HG02588 (cell line): ENCODE measurements around the gene ADD1.

Source experiments
- ATAC-seq: cut with Tn5 transposase; IDR thresholded peaks from one replicate; pipeline ENCODE4 v1.9.1; 2021; ENCODE audit warnings: mild to moderate bottlenecking, moderate library complexity; ENCODE audit not compliant: unreplicated experiment

ADD1 gene

GRCh38 chr4:2843263-2843940 is at the start of gene ADD1:
Gene ADD1, plus strand, starts transcription at chr4:2843844. Its CDS starts 32,072 bp downstream, at chr4:2875916.
- ATAC-seq = peak; percentile 84

DNA sequence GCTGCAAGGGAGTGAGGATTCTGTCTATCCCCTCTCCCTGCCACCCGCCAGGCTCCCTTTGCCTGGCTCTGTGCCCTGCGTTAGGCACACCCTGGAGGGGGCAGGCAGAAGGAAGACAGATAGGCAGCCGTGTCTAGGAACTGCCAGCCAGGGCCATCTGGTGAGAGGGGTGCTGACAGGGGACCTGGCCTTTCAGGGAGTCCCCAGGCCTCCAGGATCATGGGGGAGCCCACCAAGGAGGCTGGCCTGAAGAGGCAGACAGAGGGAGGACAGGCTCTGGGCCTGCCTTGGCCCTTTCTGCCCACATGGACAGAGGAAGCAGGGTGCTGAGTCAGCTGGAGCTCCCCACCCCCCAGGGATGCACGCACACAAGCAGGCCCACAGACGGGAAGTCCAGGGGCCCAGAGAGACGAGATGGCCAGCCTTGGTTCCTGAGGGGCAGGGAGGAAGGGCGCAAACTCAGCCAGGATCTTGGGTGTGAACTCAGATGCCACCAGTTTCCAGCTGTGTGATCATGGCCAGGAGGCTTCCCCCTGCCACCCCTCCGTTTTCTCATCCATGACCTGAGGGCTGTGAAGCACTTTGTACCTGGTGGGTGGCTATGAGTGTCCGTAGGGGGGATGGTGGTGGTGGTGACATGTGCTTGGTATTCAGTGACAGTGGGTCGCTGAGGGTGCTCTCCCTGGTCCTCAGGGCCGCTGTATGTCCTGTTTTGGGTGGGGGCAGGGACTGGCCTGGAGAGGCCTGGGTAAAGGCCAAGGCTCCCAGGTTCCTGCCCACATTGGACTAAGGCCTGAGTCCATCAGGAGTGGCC is 49.0 kb upstream of the ADD1 start:
- no peak for ATAC-seq

DNA sequence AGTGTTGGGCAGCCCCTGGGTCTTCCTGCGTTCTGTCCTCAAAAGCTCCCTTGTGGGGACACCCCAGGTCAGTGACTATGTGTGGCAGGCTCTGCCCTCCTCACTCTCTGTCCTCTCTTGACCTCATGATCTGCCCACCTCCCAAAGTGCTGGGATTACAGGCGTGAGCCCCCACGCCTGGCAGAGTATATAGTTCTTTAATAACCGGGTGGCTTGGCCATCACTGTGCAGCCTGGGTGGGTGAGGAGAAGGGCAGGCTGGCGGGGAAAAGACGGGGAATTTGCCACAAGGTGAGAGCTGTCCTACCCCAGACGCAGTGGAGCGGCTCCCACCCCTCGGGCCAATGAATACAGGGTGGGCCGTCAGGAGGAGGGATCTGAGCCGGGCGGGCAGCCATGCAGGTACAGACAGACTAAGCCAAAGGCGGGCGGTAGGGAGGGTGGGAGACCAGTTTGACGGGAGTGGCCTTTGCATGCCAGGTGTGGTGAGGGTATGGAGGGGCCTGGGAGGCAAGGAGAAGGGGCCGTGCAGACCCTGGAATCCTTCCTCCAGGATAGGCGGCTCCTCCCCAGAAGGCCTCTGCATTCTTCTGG is 48.2 kb upstream of the ADD1 start:
- ATAC-seq = no peak

- ATAC-seq = no peak
These were observed 47.5 kb upstream of the ADD1 start for GRCh38 chr4:2795893-2796848.

GRCh38 chr4:2796849-2797544 is 46.6 kb upstream of the ADD1 start:
- ATAC-seq = no peak

DNA sequence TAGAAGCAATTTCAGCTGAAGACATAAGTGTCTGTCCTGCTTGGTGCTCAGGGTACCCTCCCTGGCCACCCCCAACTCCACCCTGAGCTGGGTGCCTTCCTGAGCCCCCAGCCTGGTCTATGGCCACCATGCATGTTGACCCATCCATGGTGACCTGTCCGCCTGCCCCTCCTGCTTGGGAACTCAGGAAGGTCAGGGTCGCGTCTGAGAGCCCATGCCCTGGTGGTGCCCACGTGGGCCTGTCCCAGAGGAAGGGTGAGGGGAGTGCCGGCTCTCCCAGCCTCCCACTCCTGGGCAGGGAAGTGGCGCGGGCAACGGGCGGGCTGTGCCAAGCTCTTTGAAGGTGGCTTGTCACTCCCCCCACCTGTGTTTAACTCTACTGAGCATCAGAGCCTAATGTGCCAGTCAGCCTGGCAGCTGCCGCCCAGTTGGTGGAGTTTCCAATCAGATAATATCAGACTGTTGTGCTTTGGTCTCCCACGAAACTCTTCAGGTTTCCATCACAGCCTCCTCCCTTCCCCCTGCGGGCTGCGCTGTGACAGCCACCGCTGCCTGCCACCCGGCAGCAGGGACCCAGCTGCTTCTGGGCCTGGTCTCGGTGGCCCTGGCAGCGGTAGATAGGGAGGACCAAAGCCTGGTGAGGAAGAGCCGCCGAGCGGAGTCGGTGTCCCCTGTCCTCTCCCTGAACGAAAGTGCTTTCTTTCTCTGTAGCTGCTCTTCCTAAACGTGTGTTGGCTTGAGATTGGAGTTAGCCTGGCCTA is 45.9 kb upstream of the ADD1 start:
- no peak for ATAC-seq

DNA sequence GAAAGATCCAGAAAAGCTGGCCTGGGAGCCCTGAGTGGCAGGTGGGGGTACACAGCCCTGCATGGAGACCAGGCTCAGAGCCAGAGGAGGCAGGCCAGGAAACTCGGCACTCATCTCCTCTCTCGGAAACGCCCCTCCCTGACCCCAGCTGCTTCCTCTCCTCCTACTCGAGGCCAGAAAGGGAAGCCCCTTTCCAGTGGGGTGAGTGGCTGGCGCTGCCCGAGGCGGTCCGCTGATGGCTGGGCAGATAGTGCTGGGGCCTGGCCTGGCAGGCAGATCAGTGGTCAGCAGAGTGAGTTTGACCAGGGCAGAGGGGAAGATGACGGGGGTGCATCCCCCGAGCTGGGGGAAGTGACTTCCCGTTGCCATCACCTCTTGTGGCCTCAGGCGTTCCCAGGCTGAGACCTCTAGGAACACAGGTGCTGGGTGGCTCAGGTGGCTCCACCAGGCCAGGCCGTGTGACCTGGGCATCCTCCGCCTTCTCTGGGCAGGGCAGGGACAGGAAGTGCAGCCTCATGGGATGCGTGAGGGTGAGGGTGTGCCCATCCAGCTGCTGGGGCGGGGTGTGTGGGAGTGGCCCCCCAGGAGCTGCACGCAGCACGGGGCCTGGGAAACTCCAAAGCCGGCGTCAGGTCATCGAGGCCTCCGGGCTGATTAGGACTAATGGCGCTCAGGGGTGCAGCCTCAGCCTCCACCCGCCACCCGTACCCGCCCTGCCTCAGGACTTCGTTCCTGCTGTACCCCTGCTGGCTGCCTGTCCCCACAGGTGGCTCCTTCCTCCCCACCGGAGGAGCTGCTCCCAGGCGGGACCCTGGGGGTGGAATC is 45.0 kb upstream of the ADD1 start:
- ATAC-seq = no peak

GRCh38 chr4:2799224-2799911 is 44.3 kb upstream of the ADD1 start:
- ATAC-seq = no peak

DNA sequence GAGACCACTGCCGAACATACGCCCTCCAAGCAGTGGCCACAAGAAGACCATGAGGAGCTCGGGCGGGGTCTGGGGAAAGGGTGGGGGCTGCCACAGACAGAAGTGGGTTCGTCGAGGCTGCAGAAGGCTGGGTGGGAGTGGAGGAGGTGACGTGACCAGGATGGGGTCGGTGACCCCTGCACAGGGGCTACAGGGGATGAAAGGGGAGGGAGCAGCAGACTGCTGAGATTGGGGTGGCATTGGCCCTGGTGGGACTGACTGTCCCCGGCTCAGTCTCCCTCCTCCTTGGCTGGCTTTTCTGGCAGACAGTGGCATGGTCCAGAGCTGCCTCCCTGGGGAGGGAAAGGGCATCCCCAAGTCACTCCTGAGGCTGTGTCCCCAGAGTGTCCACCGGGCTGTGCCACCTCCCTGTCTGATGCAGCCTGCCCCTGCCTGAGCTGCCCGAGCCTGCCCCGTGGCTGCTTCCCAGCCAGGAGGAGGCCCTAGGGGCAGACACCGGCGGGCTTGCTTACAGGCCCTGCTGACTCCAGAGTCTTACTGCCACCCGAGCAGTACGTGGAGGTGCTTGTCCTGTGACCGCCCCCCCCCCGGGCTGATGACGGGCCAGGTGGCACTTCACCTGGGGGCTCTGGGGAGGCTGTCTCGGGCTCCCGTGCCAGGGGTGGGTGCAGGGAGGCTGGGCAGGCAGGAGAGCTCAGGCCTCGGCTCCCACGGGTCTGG is 43.5 kb upstream of the ADD1 start:
- ATAC-seq = no peak

- ATAC-seq = peak; percentile 35
These were observed 42.7 kb upstream of the ADD1 start for GRCh38 chr4:2800691-2801596.

DNA sequence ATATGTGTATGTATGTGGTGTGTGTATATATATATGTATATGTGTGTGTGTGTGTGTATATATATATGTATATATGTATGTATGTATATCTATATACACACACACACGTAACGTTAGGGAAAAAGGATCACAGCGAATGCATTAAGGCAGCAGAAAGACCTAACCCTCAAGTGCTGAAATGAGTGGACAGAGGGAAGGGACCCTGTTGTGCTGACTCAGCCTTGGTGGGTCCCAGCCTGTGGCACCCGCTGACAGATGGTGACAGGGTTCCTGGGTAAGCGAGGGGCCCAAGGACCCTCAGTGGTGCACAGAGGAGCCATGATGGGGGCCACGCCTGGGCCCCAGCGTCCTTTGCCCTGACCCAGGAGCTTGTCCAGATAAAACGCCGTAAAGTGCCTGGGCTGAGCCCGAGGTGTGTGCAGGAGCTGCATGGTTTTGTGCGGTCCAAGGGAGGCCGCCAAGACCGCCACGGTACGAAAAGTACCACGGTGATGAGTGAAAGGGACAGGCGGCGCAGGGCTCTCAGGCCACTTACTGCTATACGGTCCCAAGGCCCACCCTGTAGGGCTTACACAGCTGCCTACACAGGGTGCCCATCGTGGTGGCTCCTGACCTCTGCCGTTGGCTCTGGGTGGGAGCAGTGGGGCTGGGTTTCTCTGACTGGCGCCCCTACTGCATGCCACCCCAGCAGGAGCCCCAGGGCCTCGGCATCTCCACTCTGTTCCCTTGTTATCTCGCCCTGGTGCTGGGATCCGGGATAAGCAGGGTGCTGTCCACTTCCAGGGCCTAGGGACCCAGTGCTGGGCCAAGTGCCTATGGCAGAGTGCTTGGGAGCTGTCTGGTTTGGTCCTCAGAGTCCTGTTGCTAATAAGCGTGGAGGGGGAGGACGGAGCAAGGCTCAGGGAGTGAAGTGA is 40.8 kb upstream of the ADD1 start:
- ATAC-seq = no peak

- ATAC-seq = no peak
These were observed 39.8 kb upstream of the ADD1 start for GRCh38 chr4:2803624-2804448.

- ATAC-seq = no peak
These were observed 39.1 kb upstream of the ADD1 start for GRCh38 chr4:2804449-2804972.

DNA sequence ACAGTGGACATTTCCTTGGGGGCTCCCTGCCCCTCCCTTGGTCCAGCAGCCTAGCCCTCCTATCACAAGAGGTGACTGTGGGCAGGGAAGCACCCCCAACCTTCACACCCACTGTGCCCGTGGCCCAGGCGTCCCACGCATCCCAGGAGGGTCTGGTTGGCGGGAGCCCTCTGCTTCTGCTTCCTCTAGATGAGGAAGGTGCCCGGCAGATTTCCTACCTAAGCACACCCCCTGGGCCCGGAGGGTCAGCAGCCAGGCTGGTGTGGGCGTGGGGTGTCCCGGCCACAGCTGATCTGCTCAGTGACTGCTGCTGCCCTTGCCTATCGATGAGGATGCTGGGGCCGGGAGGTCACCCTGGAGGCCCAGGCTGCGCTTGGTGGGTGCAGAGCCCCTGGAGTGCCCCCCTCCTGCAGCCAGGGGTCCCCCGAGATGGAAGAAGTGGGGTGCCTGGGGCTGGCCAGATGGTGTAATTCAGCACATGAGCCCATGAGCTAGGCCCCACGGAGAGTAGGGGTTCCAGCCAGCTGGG is 38.6 kb upstream of the ADD1 start:
- ATAC-seq = no peak
